PFSK-1 (cell line): Measurements from ENCODE around the gene ANGPTL4.

Source experiments
- POLR2AphosphoS5 ChIP-seq: IDR thresholded peaks from 2 replicates; pipeline ENCODE4 v1.6.1; 2012; ENCODE audit warnings: low read depth, mild to moderate bottlenecking, control low read depth, low read length, moderate library complexity
- SIN3A ChIP-seq: IDR thresholded peaks from 2 replicates; pipeline ENCODE4 v1.6.1; 2012; ENCODE audit warnings: mild to moderate bottlenecking, low read length, moderate library complexity, borderline replicate concordance; ENCODE audit not compliant: insufficient read depth
- TAF1 ChIP-seq: IDR thresholded peaks from 2 replicates; pipeline ENCODE4 v1.6.1; 2012; ENCODE audit warnings: low read length, control low read depth, borderline replicate concordance; ENCODE audit not compliant: insufficient read depth

DNA sequence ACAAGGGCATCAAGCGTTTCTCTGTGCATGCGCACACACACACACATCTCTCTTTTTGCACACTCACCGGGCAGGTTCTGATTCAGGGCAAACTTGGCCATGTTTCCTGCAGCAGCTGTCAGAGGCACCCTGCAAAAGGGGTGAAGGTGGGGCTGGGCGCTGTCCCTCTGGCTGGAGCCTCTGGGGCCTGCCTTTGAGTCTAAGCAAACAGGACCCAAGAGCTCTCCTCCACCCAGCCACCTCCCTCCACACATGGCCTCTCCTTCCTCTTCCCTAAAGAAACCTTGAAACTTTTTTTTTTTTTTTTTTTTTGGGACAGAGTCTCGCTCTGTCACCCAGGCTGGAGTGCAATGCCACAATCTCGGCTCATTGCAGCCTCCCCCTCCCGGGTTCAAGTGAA, 26.2 kb upstream of the ANGPTL4 start:
- TF ChIP-seq SIN3A = no peak
- TF ChIP-seq POLR2AphosphoS5 = no peak
- TF ChIP-seq TAF1 = no peak
